NCI-H446 treated with DMSO at 0.1 percent for 48 hours (cell line): ENCODE results near the gene ZNF343.

Experiments used
- DNase-seq: peaks from one replicate; lab custom pipeline; 2025; lab: John Stamatoyannopoulos, UW

ZNF343 gene

DNA sequence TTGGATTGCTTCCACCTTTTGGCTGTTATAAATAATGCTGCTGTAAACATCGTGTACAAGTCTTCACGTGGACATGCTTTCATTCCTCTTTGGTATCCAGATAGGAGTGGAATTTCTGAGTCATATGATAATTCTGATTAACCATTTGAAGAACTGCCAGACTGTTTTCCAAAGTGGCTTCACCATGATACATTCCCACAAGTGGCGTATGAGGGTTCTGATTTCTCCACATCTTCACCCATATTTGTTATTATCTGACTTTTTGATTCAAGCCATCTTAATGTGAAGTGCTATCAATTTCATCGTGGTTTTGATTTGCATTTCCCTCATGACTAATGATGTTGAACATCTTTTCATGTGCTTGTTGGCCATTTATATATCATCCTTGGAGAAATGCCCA, 35.2 kb downstream of the ZNF343 start:
- DNase-seq: no peak

DNA sequence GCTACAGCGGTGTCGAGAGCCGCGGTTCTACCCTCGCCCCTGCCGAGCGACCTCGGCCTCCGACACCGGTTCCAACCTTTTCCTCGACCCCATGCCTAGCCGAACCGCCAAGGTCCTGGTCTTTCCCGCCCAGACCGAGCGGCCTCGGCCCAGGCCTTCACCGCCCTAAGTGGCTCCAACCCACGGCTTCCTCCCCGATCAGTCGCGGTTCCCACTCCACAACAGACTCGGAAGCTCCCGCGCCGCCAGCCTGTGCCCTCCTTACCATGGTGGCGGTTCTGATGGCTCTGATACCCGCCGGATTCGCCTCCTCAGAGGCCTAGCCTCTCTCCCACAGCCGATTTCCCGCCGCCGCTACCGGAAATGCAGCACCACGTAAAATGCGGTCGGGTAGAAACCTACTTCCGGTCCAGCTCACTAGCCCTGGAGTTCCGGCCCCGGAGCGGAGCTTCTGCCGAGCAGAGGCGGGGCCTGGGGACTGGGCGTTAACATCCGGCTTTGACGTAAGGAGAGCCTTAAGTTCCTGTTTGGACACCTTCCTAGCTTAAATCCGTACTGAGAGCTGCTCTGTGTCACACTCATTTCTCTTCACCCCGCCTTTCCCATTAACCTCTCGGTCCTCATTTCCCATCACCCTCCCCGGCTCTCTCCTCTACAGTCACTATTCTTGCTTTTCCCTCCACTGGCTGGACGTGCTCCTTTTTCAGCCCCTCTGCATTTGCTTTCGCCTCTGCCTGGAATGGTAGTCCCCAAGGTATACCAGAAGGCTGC, 38.1 kb downstream of the ZNF343 start, which contains the start of gene SNRPB:
Gene SNRPB, minus strand, starts transcription at position 367 of the 771 bp plus-strand sequence. Its CDS starts 99 bp downstream, at position 268.
- DNase-seq: peak; percentile 99

DNA sequence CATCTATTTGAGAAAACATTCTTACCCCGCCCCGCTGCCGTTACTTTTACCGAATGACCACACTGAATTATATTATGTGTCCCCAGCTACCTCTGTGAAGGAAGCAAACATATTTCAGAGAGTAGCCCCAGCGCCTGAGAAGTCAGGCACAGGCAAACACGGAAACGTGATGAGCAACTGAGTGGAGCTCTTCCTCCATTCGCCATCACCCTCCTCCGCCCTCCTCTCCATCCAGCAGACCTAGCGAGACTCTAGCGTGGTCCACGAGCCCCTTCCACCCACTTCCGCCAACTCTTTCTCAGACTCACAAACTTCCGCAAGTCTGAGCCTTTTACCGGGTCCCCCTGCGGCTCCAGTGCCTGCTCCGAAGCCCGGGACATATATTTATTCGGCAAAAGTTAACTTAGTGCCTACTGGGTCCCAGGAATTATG, 38.7 kb downstream of the ZNF343 start:
- no peak for DNase-seq

GRCh38 chr20:2468581-2469407, 39.9 kb downstream of the ZNF343 start:
- no peak for DNase-seq

DNA sequence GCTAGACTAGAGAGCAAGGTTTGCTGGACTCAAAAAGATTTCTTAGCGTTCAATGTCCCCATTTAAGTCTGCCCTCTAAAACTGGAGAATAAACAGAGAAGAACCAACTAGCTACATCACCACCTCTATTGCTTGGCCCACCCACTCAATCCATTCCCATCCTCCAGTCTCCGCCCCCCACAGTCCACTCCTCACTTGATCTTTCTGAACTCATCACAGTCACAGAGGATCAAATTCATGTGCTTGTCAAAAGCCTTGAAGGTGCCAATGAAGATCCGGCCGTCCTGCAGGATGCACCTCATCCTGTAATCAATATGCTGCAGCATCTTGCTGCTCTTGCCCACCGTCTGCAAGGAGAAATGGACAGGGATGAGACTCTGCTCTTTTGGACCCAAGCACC, 41.3 kb downstream of the ZNF343 start:
- DNase-seq: no peak

- no peak for DNase-seq
These were observed 43.6 kb downstream of the ZNF343 start for GRCh38 chr20:2465100-2465499.

DNA sequence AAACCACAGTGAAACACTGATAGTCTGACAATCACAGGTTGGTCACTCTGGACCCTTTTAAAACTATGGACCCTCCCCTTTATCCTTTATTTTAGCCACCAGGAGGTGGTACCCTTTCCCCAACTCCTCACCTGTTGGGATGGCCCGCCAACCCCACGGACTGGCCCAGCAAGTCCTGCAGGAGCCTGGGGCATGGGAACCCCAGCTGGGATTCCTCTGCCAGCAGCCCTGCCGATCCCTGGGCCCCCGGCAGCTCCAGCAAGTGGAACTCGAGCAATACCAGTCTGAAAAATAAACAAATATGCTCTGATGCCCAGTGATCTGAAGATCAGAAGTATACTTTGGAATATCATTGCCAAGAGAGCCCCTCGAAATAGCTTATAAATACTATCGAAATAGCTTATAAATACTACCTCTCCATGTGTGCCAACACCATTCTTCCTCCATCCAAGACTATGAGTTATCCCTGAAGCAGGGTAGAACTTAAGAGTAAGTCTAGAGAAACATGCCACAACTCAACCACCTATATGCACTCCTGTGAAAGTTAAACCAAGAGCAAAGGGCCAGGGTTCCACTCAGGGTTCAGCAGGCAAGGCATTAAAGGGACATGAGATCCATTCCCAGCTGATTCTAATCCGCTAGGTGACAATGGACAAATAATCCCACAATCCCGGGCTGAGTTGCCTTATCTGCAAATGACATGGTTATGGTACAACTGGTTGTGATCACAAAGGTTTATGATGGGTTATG, 44.9 kb downstream of the ZNF343 start:
- no peak for DNase-seq

GRCh38 chr20:2462484-2462883, 46.2 kb downstream of the ZNF343 start:
- DNase-seq: no peak

- no peak for DNase-seq
These were observed 47.8 kb downstream of the ZNF343 start for GRCh38 chr20:2460752-2461424.

DNA sequence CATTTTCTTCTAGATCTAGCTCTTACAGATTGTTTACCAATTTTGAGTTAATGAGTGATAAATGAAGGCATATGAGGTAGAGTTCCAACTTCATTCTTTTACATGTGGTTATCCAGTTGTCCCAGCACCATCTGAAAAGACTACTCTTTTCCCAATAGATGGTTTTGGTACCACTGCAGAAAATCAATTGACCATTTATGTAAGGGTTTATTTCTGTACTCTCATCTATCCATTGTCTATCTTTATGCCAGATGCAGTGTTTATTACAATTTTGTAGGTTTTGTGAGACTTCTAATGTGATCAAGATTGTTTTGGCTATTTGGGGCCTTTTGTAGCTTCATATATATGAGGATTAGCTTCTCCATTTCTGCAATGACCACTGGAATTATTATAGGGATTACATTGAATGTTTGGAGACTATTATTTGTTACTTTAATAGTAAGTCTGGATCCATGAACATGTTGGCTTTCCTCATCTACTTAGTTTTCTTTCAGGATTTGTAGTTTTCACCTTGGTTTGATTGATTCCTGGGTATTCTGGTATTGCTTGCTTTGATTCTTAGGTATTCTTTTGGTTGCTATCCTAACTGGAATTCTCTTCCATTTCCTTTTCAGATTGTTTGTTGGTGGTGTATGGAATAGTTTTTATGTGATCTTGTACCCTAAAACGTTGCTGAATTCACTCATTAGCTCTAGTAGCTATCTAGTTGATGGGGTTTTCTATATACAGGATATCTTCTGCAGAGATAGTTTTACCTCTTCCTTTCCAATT, 48.5 kb downstream of the ZNF343 start:
- no peak for DNase-seq

GRCh38 chr20:2458919-2459499, 49.7 kb downstream of the ZNF343 start:
- DNase-seq: no peak

- DNase-seq: no peak
These were observed 52.8 kb downstream of the ZNF343 start for GRCh38 chr20:2455771-2456497.

GRCh38 chr20:2453792-2454191, 54.9 kb downstream of the ZNF343 start:
- no peak for DNase-seq

DNA sequence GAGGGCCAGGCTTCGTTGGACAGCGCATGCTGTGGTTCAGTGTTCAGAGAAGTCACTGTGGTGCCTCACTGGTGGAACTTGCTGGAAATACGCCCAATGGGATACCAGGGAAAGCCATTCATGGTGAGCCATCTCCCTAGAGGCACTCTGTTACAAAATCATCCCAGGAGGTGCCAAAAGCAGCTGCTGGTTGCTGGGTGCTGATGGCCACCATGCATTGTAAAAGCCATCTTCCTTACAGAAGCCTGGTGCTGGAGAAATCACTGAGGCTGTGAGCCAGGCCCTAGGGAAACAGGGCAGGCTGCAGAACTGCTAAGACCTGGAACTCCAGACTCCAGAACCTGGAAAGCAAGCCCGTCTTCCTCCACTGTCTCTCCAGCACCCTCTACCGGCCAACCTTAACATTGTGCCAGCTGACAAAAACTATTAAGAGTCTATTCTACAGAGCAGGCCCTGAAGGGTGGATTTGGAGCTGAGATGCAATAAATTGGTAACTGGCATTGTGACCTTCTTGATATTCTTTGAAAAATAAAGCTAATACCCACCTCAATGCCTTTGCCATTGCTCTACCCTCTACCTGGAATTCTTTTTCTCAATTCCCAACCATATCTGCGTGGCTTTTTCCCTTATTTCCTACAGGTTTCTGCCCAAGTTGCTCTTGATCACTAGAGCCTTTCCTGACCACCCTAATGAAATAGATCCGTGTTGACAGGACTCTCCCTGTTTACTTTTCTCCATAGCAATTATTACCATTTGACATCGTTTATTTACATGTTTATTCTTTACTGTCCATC, 56.6 kb downstream of the ZNF343 start:
- peak; percentile 18 for DNase-seq

GRCh38 chr20:2451422-2451821, 57.3 kb downstream of the ZNF343 start:
- no peak for DNase-seq

DNA sequence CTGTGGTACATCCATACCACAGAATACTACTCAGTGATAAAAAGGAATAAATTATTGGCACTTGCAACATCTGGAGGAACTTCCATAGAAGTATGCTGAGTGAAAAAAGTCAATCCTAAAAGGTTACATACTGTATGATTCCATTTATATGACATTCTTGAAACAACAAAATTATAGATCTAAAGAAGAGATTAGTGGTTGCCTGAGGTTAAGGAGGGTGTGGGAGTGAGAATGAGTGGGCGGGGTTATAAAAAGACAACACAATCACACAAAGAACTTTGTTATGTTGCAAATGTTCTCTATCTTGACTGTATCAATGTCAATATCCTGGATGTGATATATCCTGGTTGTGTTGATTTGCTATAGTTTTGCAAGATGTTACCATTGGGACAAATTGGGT, 59.3 kb downstream of the ZNF343 start:
- DNase-seq: no peak

DNA sequence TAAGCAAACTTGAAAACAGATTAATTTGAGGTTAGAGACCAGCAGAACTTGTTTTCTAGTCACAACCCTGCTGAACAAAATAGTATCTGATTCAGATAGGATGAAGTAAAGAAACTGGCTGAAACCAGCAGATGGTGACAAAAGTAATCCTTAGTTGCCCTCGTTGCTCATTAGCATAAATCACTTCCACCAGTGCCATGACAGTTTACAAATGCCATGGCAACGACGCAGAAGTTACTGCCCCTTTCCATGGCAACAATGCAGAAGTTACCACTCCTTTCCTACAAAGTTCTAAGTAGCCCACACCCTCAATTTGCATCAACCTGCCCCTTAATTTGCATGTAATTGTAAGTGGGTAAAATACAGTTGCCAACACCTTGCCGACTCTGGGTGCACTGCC, 61.9 kb downstream of the ZNF343 start:
- DNase-seq: no peak
